Activated gamma-delta T cell treated with Interleukin-2 at 50 U/mL for 16 hours (primary cell): ENCODE results near the gene KATNAL1.

ENCODE experiments used
- DNase-seq: peaks from one replicate; pipeline ENCODE4 v3.0.0-alpha.2; 2020

Gene KATNAL1

DNA sequence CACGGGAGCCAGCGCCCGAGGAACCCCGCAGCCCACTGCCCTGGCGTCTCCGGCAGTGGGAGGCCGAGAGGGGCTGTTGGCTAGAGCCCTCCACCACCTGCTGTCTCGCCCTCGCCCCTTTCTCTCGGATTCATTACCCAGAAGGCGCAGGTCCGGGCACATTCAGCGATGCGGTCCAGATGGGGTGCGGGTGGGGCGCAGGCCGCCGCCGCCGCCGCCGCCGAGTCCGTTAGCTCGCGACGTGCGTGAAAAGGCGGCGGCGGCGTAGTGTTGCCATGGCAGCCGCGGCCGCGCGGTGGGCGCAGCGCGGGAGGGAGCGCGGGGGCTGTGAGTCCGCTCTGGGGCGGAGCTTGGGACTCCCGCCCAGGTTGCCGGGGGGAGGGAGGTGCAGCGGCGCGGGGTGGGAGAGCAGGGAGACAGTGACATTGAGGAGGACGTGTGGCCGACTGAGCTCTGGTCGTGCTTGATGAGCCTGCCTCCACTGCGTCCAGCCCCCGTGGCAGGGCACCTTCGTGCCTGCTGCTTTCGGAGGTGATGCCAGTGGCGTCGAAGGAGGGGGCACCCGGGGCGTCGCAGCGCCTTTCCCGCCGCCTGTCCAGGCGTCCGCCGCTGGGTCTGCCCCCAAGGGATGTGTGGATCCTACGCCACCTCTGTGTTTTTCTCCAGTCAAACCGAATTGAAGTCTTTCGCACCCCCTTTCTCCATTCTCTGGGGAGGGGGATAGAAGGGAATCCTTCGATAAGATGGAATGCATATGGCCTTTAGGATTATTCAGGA lies at the start of gene KATNAL1:
Gene KATNAL1 (minus strand): TSS at position 358 of the 777 bp plus-strand sequence. CDS start 23,774 bp downstream, outside the sequence.
- DNase-seq, result peak; percentile 69

DNA sequence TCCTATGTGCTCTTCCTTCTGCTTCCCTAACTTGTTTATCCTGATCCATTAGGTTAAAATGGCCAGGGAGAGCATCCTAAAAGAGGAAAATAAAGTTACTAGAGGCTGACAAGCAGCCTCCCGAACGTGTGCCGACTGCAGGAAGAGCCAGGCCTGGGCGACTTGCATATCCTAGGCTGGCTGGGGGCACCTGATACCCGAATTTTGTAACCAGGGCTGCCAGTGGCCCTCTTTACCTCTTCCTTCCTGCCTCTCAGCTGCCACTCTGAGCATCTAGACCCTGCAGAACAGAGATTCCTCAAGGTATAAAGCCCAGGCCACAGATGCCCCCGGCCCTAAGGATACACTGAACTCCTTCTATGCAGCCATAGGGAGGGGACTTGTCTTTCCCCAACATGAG lies 48.5 kb upstream of the KATNAL1 start:
- DNase-seq, result no peak

- DNase-seq, result peak; percentile 56
Measured at GRCh38 chr13:30355384-30355699, 48.0 kb upstream of the KATNAL1 start.

GRCh38 chr13:30354493-30355383 lies 47.4 kb upstream of the KATNAL1 start:
- DNase-seq, result no peak

DNA sequence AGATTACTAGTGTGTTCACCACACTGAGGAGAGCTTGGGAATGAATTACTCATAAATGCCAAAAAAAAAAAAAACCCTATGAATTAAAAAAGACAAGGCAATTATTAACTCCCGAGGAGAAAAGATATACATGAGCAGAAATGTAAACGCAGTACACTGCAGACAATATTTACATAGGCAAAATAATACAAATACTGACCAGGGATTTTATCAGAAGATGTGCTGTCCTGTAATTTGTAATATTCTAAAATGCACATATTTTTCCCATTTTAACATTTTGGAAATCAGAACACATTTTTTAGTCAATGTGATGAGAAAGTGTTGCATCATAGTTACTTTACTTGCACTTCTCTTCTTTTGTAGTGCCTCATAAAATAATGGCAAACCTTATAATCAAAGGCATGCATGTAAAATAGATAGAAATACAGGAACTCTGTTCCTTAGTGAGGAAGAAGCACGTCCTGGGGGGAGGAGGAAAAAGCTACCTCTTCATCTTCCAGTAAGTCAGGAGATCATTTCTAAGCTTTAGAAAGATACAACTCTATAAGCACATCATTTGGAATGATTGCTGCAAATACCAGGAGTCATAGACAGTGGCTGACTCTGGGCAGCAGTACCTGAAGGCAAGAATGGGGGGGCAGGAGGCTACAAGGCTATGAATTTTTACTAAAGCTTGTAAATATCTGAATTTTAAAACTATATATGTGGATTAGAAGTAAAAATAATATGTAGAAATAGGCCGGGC lies 46.3 kb upstream of the KATNAL1 start:
- no peak for DNase-seq

- no peak for DNase-seq
Measured at GRCh38 chr13:30353060-30353459, 45.7 kb upstream of the KATNAL1 start.

- no peak for DNase-seq
Measured at GRCh38 chr13:30352121-30352520, 44.8 kb upstream of the KATNAL1 start.

- no peak for DNase-seq
Measured at GRCh38 chr13:30346789-30347167, 39.4 kb upstream of the KATNAL1 start.

GRCh38 chr13:30346153-30346788 lies 38.9 kb upstream of the KATNAL1 start:
- DNase-seq, result peak; percentile 63

DNA sequence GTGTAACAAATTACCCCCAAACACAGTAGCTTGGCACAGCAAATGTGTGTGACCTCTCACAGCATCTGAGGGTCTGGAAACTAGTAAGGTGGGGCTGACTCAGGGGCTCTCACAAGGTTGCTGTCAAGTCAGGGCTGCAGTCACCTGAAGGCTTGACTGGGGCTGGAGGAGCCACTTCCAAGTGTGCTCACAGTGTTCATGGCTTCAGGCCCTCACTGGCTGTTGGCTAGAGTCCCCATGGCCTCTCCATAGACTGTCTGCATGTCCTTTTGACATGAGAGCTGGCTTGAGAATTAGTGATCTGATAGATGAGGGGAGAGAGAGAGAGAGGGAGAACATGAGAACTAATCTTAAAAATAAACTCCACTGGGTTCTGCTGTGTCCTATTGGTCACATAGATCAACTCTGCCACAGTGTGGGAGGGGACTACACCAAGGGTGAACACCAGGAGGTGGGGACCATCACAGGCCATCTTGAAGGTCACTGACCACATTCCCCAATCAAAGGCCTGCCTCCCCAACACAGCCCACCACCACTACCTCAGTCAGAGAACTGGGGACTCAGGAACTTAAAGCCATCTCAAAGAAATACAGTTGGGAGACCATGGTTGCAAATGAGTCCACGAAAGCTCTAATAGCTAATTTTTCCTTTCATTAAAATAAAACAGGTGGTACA lies 38.2 kb upstream of the KATNAL1 start:
- no peak for DNase-seq

DNA sequence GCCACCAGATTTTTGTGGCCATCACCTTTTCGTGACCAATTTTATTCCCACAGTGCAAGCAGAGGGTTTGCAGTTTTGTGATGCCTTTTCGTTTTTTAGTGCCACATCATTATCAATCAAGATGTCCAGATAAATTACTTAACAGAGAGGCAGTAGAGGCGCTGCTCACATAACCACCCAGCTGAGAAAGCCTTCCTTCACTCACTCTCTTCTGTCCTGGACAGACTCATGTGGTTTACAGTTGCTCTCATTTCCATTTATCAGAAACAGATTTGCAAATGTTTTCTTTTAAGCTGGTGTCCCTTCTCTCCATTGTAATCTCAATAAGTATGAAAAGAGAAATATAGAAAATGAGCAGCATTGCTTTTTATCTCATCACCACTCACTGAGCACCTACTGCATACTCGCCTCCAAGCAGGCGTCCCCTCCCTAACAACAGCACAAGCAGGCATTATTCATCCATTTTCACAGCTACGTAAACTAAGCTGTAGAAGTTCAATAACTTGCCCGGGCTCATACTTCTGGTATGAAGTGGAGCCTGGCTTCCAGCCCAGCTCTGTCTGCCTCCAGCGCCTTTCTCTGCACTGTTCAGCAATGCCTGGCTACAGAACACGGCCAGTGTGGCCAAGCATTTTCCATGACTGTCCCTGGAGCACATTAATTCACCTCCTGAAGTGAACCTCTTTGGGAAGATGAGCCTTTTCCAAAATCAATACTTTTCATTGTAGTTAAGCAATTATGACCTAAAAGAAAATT lies 34.6 kb upstream of the KATNAL1 start:
- DNase-seq, result no peak

DNA sequence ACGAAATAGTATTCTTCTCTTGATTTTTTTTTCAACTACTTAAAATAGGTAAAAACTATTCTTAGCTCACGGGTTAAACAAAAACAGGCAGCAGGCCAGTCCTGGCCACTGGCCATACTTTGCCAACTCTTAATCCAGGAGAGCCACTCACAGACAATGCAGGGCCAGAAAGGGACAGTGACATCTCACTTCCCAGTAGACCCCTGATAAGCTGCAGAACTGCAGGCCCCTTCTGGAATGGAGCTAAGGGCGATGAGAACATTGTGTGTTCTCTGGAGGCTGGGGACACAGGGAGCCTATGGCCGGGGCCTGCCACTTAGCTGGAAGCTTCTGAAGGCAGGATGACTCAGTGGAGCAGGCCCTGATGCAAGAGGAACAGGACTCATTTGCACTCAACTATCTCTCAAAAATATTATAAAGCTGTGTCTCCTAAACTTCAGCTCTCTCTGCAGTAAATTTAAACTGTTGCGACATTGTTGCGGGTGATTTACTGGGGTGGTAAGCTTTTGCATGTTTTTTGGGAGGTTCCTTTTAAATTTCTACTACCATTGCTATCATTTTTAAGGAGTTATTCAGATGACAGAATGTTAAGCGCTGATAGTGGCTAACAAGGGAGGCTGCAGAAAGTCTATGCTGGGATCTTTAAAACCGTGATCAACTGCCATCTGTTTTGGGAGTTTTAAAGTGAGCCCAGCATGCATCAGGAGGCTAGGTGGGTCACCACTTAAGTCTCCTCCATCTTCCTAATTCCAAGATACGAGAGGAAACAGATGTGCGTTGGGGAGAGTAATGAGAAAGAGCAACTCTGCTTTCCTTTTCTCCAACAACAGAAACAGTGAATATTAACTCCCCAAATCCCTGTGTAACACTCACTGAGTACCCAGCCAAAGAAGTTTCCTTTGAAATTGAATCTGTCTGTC lies 33.2 kb upstream of the KATNAL1 start:
- no peak for DNase-seq

- DNase-seq, result no peak
Measured at GRCh38 chr13:30339738-30340330, 32.5 kb upstream of the KATNAL1 start.

DNA sequence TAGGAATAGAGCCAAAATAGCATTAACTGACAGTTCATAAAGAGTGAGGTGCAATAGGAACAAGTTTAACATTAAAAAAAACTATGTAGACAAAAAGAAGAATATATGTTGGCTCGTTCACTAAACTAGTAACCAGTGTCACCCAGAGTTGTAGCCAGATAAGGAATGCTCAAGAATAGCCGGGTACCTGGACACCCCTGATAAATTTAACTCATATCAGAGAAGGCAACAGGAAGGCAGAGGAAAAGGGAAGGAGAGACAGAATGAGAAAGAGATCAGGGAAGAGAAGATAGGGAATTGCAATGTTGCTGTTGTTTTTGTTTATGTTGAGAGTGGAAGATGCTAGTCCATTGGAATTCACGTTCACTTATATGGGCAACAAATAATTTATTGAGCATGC lies 31.6 kb upstream of the KATNAL1 start:
- DNase-seq, result no peak

DNA sequence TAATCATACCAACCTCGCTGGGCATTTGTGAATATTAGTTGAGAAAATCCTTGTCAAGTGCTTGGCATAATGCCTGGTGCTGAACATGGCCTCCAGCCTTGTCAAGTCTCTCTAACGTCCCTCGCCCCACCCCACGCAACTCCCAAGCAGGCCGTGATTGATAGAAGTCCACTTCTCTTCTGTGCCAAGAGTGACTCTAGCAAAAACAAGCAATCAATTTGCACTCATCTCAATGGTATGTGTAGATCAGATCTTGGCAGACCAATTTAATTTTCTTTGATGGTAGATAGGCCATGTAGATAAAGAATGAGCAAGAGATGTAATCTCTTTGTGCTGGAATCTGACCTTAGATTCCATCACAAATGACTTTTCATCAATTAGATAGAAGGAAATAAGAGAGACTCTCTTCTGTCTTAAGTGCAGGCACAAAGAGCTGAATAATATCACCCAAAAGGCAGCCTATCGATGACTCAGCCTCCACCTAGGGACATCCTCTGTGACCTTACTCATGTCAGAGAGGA lies 31.0 kb upstream of the KATNAL1 start:
- no peak for DNase-seq

DNA sequence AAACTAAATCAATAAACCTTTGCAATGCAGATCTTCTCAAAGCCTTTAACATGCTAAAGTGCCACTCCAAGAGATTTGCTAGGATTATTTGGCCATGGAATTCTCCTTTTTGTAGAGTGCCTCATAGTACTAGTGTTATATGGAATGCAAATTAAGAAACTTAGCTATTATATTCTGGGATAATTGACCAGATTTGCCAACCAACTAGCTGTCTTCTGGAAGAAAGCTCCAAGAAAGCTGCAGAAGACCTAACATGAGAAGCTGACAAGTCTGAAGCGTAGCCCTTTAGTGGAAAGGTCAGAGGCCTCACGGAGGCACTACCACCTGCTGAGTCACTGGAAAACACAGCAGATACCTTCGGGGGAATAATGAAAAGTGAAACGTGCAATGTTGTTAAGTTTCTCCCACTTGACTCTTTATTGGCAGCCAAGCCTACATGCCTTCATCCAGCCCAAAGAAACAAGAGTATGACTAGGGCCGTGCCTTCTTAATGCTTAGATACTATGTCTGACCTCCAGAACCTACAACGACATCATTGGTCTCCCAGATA lies 29.8 kb upstream of the KATNAL1 start:
- no peak for DNase-seq

DNA sequence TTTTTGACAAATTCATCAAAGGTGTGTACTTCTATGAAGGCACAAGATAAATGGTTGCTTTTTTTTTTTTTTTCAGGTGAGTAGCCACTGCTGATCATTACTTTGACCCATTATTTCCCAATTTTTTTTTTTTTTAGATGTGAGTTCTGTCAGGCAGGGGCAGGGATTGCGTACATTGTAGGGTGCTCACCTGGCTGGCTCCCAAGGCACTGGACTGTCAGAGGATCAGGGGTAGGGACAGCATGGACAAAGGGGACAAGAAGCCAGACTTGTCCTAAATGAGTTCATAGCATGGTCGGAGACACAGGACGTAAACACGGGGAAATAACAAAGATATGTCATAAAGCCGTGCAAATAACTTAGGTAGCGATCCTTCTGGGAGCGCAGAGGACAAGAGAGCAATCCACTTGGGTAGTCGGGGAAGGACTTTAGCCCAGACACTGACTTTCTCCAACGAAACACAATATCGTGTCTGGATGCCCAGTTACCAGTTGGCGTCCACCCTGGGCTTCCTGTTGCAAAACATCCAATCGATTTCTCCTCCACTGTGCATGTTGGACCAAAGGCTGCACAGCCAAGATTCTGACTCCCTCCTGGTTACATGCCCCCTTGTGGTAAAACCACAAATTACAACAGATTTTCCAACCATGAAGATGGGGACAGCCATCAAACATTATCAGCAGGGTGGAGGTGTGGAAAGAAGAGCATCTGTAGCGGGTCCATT lies 27.5 kb upstream of the KATNAL1 start:
- no peak for DNase-seq

- DNase-seq, result no peak
Measured at GRCh38 chr13:30333616-30334015, 26.3 kb upstream of the KATNAL1 start.
